Measurements from ENCODE around the gene PI4K2B.
A peak's percentile ranks its signal among the peaks of the same experiment; 100 is the strongest.
"Not testable (repeated sequence)": the region's sequence is repeated elsewhere in the genome, so short reads cannot be mapped to it uniquely, and the experiment has no call there.

Gene PI4K2B

GRCh38 chr4:25239528-25239927 is 5.7 kb downstream of the PI4K2B start:
- H3F3A ChIP-seq (ENCODE audit: low read depth); H3K9me3 ChIP-seq (ENCODE audit: insufficient read depth, low read depth, low read length); H3K9me2 ChIP-seq (replicated peaks; ENCODE audit: low read depth, low read length); H3K27me3 ChIP-seq (ENCODE audit: insufficient read depth, low read length, poor library complexity, severe bottlenecking); H3K9ac ChIP-seq (ENCODE audit: low read depth, low read length, poor library complexity, severe bottlenecking); H2AFZ ChIP-seq (ENCODE audit: low read length); H3K36me3 ChIP-seq (ENCODE audit: insufficient read depth, low read length): not testable (repeated sequence)
- peaks cover 34% of the 10 kb centered on the region for H4K20me1 ChIP-seq (ENCODE audit: insufficient read depth, low read length, poor library complexity, severe bottlenecking)
- peak overlapping the region; percentile 52 for H3K4me3 ChIP-seq (ENCODE audit: low read length, poor library complexity, severe bottlenecking)
- peak overlapping the region; percentile 71 for H3K4me2 ChIP-seq (ENCODE audit: low read depth, low read length, poor library complexity, severe bottlenecking)
- peak; percentile 24 for TF ChIP-seq CTCF (conservative IDR thresholded peaks at IDR 0.05; ENCODE audit: low read length)
- peaks cover 72% of the 10 kb centered on the region for H3K79me2 ChIP-seq (ENCODE audit: insufficient read depth, low read length)
- peaks cover 40% of the 10 kb centered on the region for H3K4me1 ChIP-seq (ENCODE audit: insufficient read depth, low read length, poor library complexity, severe bottlenecking)

- Histone ChIP-seq H4K20me1 (ENCODE audit: insufficient read depth, low read length, poor library complexity, severe bottlenecking) (peaks cover 24% of the 10 kb centered on the region), H3K79me2 (ENCODE audit: insufficient read depth, low read length) (peaks cover 72% of the 10 kb centered on the region), H3K4me1 (ENCODE audit: insufficient read depth, low read length, poor library complexity, severe bottlenecking) (peaks cover 37% of the 10 kb centered on the region), H3K4me2 (ENCODE audit: low read depth, low read length, poor library complexity, severe bottlenecking) (peak overlapping the region; percentile 71), H3K4me3 (ENCODE audit: low read length, poor library complexity, severe bottlenecking) (peak overlapping the region; percentile 52)
- H3K27me3 ChIP-seq (ENCODE audit: insufficient read depth, low read length, poor library complexity, severe bottlenecking); H3K9me3 ChIP-seq (ENCODE audit: insufficient read depth, low read depth, low read length); H3K9ac ChIP-seq (ENCODE audit: low read depth, low read length, poor library complexity, severe bottlenecking); H3F3A ChIP-seq (ENCODE audit: low read depth); H3K9me2 ChIP-seq (replicated peaks; ENCODE audit: low read depth, low read length); H2AFZ ChIP-seq (ENCODE audit: low read length); H3K36me3 ChIP-seq (ENCODE audit: insufficient read depth, low read length): not testable (repeated sequence)
Measured at GRCh38 chr4:25240754-25241210, 6.9 kb downstream of the PI4K2B start.

GRCh38 chr4:25242195-25242594 is 8.4 kb downstream of the PI4K2B start:
- not testable (repeated sequence) for H3K36me3 ChIP-seq (ENCODE audit: insufficient read depth, low read length); H3K4me2 ChIP-seq (ENCODE audit: low read depth, low read length, poor library complexity, severe bottlenecking); H3K27me3 ChIP-seq (ENCODE audit: insufficient read depth, low read length, poor library complexity, severe bottlenecking); H3K9me3 ChIP-seq (ENCODE audit: insufficient read depth, low read depth, low read length); H3K9ac ChIP-seq (ENCODE audit: low read depth, low read length, poor library complexity, severe bottlenecking); H3K9me2 ChIP-seq (replicated peaks; ENCODE audit: low read depth, low read length); H3F3A ChIP-seq (ENCODE audit: low read depth); H2AFZ ChIP-seq (ENCODE audit: low read length); H3K4me3 ChIP-seq (ENCODE audit: low read length, poor library complexity, severe bottlenecking)
- Histone ChIP-seq H4K20me1 (ENCODE audit: insufficient read depth, low read length, poor library complexity, severe bottlenecking) (peaks cover 22% of the 10 kb centered on the region), H3K79me2 (ENCODE audit: insufficient read depth, low read length) (peaks cover 68% of the 10 kb centered on the region), H3K4me1 (ENCODE audit: insufficient read depth, low read length, poor library complexity, severe bottlenecking) (peaks cover 25% of the 10 kb centered on the region)

- Histone ChIP-seq H3K9me3 (ENCODE audit: insufficient read depth, low read depth, low read length) (no peaks in the 10 kb centered on the region), H4K20me1 (ENCODE audit: insufficient read depth, low read length, poor library complexity, severe bottlenecking) (peaks cover 10% of the 10 kb centered on the region), H3K36me3 (ENCODE audit: insufficient read depth, low read length) (no peaks in the 10 kb centered on the region), H3F3A (ENCODE audit: low read depth) (no peaks in the 10 kb centered on the region), H3K9ac (ENCODE audit: low read depth, low read length, poor library complexity, severe bottlenecking) (no peak overlapping the region), H3K4me2 (ENCODE audit: low read depth, low read length, poor library complexity, severe bottlenecking) (no peak overlapping the region), H2AFZ (ENCODE audit: low read length) (no peak overlapping the region), H3K79me2 (ENCODE audit: insufficient read depth, low read length) (peaks cover 54% of the 10 kb centered on the region), H3K4me1 (ENCODE audit: insufficient read depth, low read length, poor library complexity, severe bottlenecking) (peaks cover 7% of the 10 kb centered on the region), H3K27me3 (ENCODE audit: insufficient read depth, low read length, poor library complexity, severe bottlenecking) (no peaks in the 10 kb centered on the region), H3K9me2 (replicated peaks; ENCODE audit: low read depth, low read length) (no peaks in the 10 kb centered on the region), H3K4me3 (ENCODE audit: low read length, poor library complexity, severe bottlenecking) (no peak overlapping the region)
- TF ChIP-seq CTCF (conservative IDR thresholded peaks at IDR 0.05; ENCODE audit: low read length): no peak
- no peak for TF ChIP-seq EZH2phosphoT487 (IDR thresholded peaks at IDR 0.05; ENCODE audit: borderline replicate concordance)
Measured at GRCh38 chr4:25245181-25245580, 11.3 kb downstream of the PI4K2B start.

All from Loucy (cell line).